Measurements from ENCODE around the gene UNC119.

DNA sequence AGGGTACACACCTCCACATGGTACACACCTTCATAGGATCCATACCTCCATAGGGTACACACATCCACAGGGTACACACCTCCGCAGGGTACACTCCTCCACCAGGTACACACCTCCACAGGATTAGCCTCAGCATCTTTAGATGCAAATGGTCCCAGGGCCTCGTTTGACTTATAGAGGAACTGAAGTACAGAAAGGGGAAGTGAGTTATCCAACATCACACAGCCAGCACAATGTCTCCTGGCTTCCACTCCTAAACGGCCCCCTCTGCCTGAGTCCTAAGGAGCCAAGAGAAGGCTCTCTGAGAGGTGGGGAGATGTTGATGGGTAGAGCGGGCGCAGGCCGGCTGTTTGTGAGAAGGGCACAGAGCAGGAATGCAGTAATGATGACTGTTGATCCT lies 34.3 kb downstream of the UNC119 start:
- TF ChIP-seq, protein P1, sequence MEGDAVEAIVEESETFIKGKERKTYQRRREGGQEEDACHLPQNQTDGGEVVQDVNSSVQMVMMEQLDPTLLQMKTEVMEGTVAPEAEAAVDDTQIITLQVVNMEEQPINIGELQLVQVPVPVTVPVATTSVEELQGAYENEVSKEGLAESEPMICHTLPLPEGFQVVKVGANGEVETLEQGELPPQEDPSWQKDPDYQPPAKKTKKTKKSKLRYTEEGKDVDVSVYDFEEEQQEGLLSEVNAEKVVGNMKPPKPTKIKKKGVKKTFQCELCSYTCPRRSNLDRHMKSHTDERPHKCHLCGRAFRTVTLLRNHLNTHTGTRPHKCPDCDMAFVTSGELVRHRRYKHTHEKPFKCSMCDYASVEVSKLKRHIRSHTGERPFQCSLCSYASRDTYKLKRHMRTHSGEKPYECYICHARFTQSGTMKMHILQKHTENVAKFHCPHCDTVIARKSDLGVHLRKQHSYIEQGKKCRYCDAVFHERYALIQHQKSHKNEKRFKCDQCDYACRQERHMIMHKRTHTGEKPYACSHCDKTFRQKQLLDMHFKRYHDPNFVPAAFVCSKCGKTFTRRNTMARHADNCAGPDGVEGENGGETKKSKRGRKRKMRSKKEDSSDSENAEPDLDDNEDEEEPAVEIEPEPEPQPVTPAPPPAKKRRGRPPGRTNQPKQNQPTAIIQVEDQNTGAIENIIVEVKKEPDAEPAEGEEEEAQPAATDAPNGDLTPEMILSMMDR (conservative IDR thresholded peaks at IDR 0.05; ENCODE audit: low read depth in 2 of 2), result no peak
- TF ChIP-seq, protein P2, sequence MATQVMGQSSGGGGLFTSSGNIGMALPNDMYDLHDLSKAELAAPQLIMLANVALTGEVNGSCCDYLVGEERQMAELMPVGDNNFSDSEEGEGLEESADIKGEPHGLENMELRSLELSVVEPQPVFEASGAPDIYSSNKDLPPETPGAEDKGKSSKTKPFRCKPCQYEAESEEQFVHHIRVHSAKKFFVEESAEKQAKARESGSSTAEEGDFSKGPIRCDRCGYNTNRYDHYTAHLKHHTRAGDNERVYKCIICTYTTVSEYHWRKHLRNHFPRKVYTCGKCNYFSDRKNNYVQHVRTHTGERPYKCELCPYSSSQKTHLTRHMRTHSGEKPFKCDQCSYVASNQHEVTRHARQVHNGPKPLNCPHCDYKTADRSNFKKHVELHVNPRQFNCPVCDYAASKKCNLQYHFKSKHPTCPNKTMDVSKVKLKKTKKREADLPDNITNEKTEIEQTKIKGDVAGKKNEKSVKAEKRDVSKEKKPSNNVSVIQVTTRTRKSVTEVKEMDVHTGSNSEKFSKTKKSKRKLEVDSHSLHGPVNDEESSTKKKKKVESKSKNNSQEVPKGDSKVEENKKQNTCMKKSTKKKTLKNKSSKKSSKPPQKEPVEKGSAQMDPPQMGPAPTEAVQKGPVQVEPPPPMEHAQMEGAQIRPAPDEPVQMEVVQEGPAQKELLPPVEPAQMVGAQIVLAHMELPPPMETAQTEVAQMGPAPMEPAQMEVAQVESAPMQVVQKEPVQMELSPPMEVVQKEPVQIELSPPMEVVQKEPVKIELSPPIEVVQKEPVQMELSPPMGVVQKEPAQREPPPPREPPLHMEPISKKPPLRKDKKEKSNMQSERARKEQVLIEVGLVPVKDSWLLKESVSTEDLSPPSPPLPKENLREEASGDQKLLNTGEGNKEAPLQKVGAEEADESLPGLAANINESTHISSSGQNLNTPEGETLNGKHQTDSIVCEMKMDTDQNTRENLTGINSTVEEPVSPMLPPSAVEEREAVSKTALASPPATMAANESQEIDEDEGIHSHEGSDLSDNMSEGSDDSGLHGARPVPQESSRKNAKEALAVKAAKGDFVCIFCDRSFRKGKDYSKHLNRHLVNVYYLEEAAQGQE (IDR thresholded peaks at IDR 0.05; ENCODE audit: unreplicated experiment), result no peak
- no peak for TF ChIP-seq EZH2phosphoT487 (IDR thresholded peaks at IDR 0.05; ENCODE audit: unreplicated experiment)
- TF ChIP-seq POLR2AphosphoS5 (IDR thresholded peaks at IDR 0.05; ENCODE audit: low read depth), result no peak
- TF ChIP-seq EZH2 (IDR thresholded peaks at IDR 0.05; ENCODE audit: low read depth, unreplicated experiment), result no peak
- no peak for TF ChIP-seq JUNB (IDR thresholded peaks at IDR 0.05; ENCODE audit: unreplicated experiment)
- TF ChIP-seq NANOG (IDR thresholded peaks at IDR 0.05; ENCODE audit: borderline replicate concordance), result no peak
- TF ChIP-seq CREB1 (CRISPR knock-in tag; IDR thresholded peaks at IDR 0.05; ENCODE audit: low read depth), result no peak
- no peak for TF ChIP-seq ZNF331 (CRISPR knock-in tag; IDR thresholded peaks at IDR 0.05; ENCODE audit: low read depth)
- no peak for TF ChIP-seq STAT1 (IDR thresholded peaks at IDR 0.05; ENCODE audit: unreplicated experiment)
- TF ChIP-seq ZNF114 (CRISPR knock-in tag; IDR thresholded peaks at IDR 0.05), result no peak
- TF ChIP-seq, protein P3, sequence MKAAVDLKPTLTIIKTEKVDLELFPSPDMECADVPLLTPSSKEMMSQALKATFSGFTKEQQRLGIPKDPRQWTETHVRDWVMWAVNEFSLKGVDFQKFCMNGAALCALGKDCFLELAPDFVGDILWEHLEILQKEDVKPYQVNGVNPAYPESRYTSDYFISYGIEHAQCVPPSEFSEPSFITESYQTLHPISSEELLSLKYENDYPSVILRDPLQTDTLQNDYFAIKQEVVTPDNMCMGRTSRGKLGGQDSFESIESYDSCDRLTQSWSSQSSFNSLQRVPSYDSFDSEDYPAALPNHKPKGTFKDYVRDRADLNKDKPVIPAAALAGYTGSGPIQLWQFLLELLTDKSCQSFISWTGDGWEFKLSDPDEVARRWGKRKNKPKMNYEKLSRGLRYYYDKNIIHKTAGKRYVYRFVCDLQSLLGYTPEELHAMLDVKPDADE (IDR thresholded peaks at IDR 0.05), result no peak
- TF ChIP-seq, protein P4, sequence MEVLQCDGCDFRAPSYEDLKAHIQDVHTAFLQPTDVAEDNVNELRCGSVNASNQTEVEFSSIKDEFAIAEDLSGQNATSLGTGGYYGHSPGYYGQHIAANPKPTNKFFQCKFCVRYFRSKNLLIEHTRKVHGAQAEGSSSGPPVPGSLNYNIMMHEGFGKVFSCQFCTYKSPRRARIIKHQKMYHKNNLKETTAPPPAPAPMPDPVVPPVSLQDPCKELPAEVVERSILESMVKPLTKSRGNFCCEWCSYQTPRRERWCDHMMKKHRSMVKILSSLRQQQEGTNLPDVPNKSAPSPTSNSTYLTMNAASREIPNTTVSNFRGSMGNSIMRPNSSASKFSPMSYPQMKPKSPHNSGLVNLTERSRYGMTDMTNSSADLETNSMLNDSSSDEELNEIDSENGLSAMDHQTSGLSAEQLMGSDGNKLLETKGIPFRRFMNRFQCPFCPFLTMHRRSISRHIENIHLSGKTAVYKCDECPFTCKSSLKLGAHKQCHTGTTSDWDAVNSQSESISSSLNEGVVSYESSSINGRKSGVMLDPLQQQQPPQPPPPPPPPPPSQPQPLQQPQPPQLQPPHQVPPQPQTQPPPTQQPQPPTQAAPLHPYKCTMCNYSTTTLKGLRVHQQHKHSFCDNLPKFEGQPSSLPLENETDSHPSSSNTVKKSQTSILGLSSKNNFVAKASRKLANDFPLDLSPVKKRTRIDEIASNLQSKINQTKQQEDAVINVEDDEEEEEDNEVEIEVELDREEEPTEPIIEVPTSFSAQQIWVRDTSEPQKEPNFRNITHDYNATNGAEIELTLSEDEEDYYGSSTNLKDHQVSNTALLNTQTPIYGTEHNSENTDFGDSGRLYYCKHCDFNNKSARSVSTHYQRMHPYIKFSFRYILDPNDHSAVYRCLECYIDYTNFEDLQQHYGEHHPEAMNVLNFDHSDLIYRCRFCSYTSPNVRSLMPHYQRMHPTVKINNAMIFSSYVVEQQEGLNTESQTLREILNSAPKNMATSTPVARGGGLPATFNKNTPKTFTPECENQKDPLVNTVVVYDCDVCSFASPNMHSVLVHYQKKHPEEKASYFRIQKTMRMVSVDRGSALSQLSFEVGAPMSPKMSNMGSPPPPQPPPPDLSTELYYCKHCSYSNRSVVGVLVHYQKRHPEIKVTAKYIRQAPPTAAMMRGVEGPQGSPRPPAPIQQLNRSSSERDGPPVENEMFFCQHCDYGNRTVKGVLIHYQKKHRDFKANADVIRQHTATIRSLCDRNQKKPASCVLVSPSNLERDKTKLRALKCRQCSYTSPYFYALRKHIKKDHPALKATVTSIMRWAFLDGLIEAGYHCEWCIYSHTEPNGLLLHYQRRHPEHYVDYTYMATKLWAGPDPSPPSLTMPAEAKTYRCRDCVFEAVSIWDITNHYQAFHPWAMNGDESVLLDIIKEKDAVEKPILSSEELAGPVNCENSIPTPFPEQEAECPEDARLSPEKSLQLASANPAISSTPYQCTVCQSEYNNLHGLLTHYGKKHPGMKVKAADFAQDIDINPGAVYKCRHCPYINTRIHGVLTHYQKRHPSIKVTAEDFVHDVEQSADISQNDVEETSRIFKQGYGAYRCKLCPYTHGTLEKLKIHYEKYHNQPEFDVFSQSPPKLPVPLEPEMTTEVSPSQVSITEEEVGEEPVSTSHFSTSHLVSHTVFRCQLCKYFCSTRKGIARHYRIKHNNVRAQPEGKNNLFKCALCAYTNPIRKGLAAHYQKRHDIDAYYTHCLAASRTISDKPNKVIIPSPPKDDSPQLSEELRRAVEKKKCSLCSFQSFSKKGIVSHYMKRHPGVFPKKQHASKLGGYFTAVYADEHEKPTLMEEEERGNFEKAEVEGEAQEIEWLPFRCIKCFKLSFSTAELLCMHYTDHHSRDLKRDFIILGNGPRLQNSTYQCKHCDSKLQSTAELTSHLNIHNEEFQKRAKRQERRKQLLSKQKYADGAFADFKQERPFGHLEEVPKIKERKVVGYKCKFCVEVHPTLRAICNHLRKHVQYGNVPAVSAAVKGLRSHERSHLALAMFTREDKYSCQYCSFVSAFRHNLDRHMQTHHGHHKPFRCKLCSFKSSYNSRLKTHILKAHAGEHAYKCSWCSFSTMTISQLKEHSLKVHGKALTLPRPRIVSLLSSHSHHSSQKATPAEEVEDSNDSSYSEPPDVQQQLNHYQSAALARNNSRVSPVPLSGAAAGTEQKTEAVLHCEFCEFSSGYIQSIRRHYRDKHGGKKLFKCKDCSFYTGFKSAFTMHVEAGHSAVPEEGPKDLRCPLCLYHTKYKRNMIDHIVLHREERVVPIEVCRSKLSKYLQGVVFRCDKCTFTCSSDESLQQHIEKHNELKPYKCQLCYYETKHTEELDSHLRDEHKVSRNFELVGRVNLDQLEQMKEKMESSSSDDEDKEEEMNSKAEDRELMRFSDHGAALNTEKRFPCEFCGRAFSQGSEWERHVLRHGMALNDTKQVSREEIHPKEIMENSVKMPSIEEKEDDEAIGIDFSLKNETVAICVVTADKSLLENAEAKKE (CRISPR knock-in tag; IDR thresholded peaks at IDR 0.05), result no peak

All from GM23338 (cell line).